HG02852 (cell line): ENCODE measurements around the gene COA8.

ENCODE experiments used
- ATAC-seq: cut with Tn5 transposase; IDR thresholded peaks from one replicate; pipeline ENCODE4 v1.9.1; 2021; ENCODE audit warnings: mild to moderate bottlenecking, moderate library complexity; ENCODE audit not compliant: unreplicated experiment

The COA8 gene

DNA sequence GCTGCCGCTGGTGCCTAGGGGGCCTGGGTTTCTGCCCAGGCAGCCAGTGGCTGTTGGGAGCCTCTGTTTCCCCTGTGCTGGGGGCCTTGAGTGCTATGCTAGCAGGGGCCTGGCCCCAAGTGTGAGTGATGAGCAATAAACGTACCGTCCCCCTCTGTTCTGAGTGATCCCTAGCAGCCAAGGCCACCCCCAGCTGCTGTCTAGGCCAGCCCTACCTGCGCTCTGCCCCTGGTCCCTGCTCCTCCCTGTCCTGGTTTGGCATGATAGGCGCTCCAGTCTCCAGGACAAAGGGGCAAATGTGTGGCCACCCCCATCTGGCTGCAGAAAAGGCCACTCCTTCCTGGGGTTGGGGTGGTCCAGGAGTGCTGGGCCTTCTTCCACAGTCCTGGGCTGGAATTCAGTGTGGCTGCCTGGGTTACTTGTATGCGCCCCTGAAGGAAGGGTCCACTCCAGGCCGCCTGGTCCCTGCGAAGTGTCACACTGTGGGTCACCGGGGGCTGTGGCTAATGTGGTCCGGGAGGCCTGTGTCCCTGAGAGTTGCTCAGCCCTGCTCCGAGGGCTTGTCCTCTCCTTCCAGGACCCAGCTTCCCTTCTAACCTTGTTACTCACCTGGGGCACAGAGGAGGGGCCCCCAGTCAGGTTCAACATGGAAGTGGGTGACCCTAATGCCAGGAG lies 26.7 kb upstream of the COA8 start:
- ATAC-seq: no peak

DNA sequence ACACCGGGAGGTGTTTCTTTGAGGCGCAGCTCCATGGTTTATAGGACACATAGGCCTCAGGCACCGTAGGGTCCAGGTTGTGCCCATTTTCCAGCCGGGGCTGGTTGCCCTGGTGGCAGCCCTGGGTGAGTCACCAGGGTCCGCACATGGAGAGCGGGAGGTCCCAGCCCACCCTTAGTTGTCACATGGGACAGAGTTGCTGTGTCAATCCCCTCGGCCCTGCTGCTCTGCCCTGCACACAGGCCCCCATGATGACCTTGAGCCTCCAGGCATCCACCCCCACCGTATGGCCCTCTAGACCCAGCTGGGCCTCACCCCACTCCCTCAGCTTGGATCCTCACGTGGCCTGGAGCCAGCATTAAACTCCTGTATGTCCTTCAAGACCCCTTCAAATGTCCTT lies 26.1 kb upstream of the COA8 start:
- ATAC-seq: no peak

DNA sequence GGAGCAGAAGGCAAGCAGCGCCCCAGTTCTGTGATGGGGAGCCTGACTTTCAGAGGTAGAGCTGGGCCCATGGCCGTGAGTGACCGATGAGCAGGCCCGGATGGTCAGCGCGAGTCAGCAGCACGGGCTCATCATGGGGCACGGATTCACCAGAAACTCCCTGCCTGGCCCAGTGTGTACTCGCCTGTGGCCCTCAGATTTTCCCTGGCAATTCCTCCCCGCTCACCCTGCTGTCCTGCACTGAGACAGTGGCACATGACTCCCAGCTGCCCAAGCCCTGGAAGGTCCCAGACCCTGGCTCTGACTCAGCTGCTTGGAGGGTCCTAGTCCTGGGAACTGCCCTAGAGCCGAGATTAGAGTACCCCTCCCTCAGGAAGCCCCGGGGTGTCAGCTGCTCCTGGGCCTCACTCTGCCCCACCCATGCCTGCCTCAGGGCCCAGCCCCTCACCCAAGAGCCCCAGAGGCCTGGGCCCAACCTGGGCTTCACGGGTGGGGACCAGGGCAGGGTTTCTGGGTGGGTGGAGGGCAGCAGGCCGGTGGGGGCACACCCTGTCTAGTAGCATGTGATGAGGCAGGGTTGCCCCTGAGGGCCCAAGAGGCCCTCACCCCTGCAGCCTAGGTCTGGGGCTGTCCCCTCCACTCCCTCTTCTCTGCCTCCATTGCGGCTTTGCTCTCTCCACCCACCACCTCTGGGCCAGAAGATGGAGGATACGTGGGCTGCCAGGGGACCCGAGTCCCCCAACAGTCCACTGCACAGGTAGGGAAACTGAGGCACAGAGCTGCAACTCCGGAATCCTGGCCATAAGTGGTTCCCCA lies 25.4 kb upstream of the COA8 start:
- no peak for ATAC-seq

DNA sequence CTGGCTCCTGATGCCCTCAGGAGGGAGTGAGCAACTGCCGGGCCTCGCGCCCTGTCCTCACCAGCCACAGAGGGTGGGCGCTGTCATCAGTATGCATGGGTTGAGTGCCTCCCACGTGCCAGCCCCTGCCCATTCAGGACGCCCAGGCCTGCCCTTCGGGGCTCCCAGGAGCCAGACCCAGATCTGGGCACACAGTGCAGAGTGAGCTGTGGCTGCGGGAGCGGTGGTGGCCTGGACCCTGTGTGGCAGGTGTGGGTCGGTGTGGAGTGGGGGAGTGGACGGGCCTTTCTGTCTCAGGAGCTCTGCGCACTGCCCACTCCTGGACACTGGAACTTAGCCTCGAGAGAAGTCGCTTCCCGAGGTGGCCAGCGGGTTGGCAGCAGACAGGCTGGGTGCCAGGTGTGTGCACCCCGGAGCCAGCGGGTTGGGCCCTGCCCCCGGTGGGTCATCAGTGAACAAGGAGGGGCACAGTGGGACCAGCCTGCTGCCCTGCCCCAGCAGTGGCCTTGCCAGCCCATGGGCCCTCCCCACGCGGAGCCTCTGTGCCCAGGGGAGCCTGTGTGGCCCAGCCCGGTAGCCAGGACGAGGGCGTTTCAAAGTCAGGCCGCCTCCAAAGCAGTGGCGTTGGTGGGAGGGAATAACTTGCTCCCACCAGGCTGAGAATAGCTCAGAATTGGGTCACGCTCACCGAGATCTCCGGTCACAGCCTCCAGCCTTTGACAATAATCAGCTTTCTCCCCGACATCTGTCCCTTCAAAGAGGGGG lies 24.3 kb upstream of the COA8 start:
- ATAC-seq: no peak

DNA sequence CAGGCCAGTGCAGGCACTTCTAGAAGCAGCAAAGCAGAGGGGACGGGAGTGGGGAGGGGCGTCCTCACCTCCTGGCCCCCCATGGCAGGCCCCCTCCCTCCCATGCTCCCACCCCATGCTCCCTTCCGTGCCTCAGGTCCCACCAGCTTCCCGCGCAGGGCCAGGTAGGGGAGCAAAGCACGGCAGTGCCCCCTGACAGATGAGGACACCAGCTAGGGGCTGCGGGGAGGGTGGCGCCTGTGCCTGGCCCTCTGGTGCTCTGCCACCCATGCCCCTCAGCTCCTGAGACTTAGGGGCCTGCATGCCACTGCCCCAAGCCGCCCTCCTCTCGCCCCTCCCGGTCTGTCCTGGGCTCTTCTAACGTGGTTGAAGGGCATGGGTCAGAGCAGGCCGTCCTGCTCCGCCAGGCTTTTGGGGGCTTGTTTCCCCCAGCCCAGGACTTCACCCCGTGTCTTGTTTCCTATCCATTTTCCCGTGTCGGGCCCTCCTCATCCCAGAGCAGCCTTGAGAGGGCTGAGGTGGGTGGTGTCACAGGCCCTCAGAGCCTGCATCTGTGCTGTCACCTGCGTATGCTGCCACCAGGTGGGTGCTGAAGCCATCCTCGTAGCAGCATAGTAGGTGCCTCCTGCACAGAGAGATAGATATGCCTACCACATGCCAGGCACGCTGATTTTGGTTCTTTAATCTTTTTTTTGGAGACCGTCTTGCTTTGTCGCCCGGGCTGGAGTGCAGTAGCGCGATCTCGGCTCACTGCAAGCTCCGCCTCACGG lies 23.5 kb upstream of the COA8 start:
- no peak for ATAC-seq

DNA sequence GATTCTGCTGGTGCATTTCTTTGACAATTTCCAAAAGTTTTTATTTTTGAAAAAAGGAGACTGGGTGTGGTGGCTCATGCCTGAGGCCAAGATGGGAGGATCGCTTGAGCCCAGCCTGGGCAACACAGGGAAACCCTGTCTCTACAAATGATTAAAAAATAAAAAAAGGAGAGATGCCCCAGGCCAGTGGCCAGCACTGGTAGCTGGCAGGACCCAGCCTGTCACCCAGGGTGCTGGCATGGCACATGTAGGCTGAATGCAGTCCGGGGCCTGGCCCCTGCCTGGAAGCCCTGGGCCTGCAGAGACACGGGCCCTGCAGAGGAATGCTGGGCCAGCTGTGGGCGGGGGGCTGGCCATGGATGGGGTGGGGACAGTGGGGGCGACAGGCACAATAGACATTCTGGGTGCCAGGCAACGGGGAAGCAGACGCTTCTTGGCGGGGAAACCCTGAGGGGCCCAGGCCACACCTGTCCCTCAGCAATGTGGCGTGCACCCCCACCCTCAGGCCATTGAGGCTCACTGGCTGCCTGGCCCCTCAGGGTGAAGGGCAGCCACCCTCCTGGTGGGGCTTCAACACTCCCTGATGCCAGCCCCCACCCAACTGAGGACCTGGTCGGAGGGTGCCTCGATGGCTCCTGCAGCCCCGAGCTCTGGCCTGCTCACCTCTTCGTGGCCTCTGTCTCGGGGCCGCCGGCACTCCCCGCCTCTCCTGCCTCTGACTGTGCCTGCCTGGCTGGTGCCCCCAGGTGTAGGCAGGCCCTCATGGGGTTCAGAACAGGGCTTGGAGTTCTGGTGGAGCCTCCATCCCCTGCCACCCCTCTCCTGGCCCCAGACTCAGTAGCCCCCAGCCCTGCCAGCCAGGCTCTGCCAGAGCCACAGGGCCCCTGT lies 21.7 kb upstream of the COA8 start:
- no peak for ATAC-seq

DNA sequence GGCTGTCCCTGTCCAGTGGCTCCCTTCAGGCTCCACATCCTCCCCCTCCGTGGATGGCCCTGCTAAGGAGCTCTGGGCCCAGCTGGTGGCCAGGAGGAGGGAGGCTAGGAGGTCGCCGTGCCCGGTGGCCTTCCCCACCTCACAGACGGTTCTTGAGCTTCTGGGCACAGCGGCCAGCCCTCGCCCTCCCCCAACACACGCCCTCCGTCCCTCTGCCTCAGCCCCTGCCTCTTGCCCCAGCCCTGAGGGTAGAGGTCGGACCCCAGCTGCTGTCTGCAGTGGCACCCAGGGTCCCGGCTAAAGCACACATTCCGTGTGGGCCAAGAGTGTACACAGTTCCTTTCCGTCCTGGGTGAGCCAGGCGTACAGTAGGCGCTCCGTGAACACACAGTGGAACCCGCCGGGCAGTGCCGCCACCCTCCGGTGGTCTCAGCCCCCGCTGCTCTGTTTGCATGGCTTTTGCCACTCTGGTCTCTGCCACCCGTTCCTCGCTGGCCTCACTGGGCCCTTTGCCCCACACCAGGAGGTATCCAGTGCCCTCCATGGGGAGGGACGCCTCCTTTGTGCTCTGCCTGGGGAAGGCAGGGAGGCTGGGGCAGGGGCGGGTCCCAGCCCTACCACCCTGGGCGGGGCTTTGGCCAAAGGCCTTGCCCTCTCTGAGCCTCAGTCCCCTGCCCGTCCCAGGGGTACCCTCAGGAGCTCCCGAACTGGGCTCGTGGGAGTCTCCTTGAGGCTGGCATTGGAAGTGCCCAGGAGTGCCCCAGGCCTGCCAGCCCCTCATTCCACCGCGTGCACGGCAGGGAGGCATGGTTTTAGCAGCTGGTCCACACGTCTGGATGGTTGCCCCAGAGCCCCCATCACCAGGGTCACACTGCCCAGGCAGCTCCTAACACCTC lies 20.8 kb upstream of the COA8 start:
- ATAC-seq: no peak

DNA sequence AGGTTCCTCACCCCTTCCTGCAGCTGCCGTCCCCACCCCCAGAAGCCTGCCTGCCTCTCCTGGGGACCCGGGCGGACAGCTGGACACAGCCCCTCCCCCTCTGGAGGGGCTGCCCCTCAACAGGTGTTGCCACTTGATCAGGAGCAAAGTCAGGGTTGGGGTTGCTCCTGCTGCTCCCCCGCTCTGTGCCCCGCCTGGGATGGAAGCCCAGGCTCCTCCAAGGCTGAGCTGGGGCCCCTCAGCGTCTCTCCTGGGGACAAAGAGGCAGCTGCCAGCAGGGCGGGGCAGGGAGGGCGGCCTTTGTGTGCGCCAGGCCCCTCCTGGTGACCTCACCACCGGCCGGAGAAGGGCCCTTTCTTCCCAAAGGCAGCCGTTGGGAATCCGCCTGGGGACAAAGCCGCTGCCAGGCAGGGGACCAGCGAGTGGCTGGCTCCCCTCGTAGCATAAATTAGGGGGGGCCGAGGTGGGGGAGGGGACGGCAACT lies 20.1 kb upstream of the COA8 start:
- no peak for ATAC-seq

DNA sequence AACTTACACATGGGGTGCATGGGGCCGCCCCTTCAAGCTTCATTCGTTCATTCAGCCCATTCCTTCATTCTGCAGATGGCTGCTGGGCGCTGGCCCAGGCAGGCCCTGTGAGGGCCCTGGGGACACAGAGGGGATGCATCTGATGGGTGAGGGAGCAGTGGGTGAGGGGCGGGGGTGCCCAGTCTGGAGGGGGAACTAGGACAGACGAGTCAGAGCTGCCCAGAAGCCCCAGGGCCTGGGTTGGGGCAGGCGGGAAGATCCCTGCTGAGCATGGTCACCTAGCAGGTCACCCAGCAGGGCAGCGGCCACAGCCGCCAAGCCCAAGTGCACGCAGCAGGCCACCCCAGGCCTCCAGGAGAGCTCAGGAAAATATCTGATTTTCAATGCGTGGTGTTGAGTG lies 19.6 kb upstream of the COA8 start:
- ATAC-seq: no peak

DNA sequence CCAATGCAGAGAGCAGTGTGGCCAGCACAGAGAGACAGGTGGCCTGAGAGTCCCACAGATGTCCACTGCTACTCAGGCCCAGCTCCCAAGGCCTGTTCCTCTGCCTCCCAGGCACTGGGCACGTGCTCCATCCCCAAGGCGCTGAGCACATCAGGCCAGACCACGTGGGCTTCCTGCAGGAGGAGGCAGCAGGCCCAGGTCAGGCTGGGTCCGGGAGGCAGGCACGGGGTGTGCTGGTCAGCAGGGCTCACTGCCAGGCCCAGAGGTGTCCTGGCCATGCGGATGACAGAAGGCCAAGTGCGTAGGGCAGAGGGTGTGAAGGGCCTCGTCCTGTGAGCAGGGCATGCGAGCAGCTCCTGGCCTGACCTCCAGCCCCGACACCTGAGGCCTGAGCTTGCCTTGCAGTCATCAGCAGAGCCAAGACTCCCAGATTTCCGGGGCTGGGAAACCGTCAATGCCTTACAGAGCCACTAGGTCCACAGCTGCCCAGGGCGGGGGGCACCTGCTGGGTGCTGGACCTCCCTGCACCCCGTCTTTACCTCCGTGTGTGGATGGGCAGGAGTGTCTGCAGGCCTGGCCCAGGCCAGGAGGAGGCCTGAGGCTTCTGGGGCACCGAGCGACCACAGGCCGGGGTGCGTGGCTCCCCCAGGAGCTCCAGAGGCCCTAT lies 18.9 kb upstream of the COA8 start:
- ATAC-seq: no peak

DNA sequence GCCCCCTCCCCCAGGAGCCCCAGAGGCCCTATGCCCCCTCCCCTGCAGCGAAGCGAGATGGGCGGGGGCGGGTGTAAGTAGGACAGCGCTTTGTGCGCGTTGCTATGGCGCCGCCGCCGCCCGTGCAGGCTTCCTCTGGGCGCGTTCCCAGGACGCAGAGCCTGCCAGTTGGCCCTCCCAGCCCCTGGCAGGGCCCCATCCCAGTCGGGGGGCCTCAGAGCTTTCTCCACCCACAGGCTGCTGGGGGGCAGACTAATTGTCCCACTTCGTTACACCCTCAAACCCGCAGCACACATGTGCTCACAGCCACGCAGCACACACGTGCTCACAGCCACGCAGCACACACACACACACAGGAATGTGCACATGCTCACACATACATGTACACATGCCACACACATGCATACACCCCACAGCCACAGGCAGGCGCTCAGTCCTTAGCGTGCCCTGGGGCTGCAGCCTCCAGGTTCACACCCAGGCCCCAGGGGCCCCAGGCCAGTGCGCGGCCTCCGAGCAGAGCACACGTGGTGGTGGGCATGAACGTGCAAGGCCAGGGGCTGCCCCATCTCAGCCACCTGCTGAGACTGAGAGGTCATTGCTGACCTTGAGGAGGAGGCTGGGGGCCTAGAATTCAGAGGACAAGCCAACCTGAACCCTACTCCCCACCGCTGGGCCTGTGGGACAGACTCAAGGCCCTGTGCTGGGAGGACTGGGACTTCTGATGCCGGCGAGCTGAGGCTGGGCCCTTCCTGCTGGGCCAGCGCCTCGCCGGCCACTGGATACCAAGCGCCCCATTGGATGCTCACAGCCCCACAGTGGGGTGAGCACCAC lies 18.2 kb upstream of the COA8 start:
- ATAC-seq: no peak

DNA sequence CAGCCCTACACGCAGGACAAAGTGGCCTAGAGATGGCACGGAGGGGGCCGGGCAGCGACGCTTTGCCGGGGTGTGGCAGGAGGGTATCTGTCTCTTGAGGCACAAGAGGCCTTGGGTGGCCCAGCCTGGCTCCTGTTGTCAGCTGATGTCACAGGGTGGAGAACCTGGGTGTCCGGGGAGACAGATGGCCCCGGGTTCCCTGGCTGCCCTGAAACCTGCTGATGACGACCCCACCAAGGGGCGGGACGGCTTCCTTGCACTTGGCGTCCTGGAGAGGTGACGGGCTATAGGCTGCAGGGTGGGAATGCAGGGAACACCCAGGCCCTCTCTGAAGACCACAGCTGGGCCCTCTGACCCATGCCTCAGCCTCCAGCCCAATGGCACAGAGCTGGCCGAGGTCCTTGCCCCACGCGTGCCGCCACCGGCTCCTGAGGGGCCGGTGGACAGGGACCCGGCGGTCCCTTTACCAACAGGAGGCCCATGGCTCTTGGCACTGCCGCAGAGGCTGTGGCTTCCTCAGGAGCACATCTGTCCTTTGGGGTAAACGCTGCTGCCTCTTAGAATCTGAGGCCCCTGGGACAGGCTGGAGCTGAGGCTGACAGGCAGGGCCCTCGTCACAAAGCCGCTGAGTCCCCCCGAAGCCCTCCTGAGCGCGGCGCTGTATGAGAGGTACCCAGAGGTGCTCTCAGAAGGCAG lies 17.4 kb upstream of the COA8 start:
- ATAC-seq: no peak

DNA sequence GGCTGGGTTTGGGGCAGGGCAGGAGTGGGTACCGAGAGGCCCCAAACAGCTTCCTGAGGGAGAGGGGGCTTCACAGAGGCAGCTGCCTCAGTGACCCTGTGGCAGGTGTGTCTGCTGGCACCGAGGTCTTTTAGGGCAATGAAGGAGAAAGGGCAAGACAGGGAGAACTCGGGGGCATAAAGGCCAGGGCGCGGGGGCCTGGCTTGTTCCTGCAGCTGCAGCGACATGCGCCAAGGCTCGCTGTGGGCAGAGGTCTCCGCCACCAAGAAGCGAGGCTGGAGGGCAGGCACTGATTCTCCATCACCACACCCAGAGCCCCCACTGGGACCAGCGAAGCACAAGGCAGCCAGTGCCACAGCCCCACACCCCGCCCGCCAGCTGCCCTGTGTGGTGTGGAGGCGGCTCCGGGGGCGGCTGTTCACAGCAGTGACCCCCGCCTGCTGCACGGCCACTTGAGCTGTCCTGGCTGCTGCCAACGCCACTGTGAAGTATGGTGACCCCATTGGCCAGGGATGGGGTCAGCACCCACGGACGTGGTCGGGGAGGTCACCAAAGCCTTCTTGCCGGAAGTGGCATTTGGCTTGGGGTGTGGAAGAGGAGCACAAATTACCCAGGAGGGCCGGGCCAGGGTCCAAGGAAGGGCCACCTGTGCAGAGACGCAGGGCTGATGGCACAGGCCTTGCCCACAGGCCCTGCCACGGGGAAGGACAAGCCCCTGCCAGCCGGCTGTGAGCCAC lies 16.7 kb upstream of the COA8 start:
- ATAC-seq: no peak

DNA sequence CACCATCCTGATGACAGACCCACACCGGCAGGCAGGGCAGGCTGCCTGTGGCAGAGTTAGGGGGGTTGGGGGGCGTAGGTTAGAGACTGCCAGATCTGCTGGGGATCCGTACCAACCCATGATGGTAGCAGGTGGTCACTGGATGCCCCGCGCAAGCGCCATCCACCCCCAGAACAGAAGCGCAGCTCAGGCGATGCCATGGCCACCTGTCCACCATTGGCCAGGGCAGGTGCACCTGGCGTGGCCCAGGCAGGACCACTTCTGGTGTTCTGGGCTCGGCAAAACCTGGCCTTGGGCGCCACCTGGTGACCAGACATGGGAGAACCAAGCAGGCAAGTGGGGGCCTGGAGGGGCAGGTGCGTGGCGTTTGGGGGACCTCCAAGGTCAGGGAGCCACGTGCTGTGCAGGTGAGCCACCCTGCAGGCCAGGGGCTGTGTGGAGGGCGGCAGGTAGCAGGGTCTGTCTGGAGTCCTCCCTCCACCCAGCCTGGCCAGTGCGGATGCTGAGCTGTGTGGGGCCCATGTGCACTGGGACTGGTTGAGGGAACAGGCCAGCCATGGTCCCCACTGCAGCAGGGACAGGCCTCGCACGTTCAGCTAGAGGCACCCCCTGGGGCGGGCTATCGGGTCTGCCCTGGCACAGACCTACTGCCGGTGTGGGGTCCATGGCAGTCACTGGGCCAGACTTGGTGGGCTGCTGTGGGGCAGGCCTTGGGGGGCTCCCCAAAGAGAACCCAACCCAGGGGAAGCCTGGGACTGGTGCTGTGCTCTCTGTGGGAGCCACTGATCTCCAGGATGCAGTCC lies 15.9 kb upstream of the COA8 start:
- no peak for ATAC-seq

DNA sequence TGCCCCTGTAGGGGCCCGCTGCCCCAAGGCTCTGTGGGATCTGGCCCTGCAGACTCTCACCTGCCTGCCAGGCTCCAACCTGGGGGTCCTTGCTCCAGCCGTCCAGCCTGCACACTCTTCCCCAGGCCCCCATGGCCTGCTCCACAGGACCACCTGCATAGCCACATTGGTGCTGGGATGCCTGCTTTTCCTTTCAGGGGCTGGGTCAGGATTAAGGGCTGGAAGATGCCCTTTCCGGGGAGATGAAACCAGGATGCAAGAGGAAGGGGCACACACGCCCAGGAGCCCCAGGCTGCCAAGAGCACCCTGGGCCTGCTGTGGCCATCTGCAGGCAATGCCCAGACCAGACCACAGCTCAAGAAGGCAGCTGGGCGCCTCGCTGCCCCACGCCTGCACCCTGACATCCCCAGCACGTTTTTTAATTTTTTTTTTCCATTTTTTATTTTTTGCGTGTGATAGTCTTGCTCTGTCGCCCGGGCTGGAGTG lies 15.3 kb upstream of the COA8 start:
- ATAC-seq: no peak
